Measurements from ENCODE around the gene DNAJC18. TPM values are rescaled to one million over a fixed set of nuclear protein-coding genes. Genes with fewer than 3 reads are reported as not detected.
A peak's percentile ranks its signal among the peaks of the same experiment; 100 is the strongest.

DNAJC18 gene
- total RNA-seq, 4 donors from 2014 or later, result 0.35 to 23.9 (median 3.4) TPM

DNA sequence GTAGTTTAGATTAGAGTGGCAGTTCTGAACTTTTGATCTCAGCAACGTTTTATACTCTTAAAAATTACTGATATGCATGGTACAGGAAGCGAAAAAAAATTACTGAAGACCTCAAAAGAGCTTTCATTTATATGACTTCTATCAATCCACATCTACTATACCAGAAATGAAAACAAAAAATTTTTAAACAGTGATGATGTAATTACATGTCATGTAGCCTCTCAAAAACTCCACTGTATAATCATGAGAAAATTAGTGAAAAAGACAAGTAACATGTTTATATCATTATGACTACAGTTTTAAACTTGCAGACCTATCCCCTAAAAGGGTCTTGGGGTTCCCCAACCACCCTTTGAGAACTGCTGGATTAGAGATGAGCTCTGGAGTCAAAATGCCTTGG, 9.3 kb downstream of the DNAJC18 start:
- H3K4me3 ChIP-seq, result no peak overlapping the region
- no peak for DNase-seq
- TF ChIP-seq, protein P1, sequence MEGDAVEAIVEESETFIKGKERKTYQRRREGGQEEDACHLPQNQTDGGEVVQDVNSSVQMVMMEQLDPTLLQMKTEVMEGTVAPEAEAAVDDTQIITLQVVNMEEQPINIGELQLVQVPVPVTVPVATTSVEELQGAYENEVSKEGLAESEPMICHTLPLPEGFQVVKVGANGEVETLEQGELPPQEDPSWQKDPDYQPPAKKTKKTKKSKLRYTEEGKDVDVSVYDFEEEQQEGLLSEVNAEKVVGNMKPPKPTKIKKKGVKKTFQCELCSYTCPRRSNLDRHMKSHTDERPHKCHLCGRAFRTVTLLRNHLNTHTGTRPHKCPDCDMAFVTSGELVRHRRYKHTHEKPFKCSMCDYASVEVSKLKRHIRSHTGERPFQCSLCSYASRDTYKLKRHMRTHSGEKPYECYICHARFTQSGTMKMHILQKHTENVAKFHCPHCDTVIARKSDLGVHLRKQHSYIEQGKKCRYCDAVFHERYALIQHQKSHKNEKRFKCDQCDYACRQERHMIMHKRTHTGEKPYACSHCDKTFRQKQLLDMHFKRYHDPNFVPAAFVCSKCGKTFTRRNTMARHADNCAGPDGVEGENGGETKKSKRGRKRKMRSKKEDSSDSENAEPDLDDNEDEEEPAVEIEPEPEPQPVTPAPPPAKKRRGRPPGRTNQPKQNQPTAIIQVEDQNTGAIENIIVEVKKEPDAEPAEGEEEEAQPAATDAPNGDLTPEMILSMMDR (IDR thresholded peaks at IDR 0.05), result no peak
- TF ChIP-seq POLR2A (IDR thresholded peaks at IDR 0.05), result no peak
- no peaks in the 10 kb centered on the region for H3K4me1 ChIP-seq
- H3K9me3 ChIP-seq, result no peaks in the 10 kb centered on the region
- H3K36me3 ChIP-seq, result peaks cover 0 to 21% (median 0%) of the 10 kb centered on the region in 3 donors
- H3K27me3 ChIP-seq, result no peaks in the 10 kb centered on the region
- no peak overlapping the region for H3K27ac ChIP-seq

DNA sequence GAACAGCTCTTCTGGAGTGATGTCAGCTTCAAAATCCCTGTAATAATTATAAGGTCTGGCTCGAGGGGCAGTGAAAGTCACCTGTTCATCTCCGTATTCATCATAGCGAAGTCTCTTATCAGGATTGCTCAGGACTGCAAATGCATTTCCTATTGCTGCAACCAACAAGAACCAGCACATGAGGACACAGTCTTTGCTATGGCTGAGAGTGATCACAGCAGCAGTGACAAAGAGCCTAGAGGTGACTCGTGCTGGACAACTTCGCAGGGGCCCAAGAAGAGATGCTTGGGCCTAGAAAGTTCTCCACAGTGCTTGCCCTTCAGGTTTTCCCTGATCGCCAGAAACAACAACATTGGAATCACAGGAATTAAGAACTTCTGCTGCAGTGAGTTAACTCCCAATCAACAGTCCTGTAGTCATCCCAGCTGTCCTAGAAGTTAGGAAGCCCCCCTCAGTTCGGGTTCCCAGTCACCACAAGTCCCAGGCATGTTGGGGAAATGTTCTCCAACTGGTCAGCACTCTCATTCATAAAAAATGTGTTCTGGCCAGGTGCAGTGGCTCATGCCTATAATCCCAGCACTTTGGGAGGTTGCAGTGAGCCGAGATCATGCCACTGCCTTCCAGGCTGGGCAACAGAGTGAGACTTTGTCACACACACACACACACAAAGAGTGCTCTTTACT, 13.0 kb downstream of the DNAJC18 start:
- peaks cover 0 to 22% (median 0%) of the 10 kb centered on the region in 3 donors for H3K36me3 ChIP-seq
- no peak overlapping the region for H3K27ac ChIP-seq
- TF ChIP-seq, protein P1 (IDR thresholded peaks at IDR 0.05), result no peak
- TF ChIP-seq POLR2A (IDR thresholded peaks at IDR 0.05), result no peak
- no peaks in the 10 kb centered on the region for H3K27me3 ChIP-seq
- no peak overlapping the region for H3K4me3 ChIP-seq
- H3K9me3 ChIP-seq, result no peaks in the 10 kb centered on the region
- no peaks in the 10 kb centered on the region for H3K4me1 ChIP-seq
- no peak for DNase-seq

- H3K27ac ChIP-seq, result no peak overlapping the region
- no peaks in the 10 kb centered on the region for H3K9me3 ChIP-seq
- TF ChIP-seq, protein P1 (IDR thresholded peaks at IDR 0.05), result no peak
- no peak for TF ChIP-seq POLR2A (IDR thresholded peaks at IDR 0.05)
- no peaks in the 10 kb centered on the region for H3K27me3 ChIP-seq
- no peak for DNase-seq
- no peaks in the 10 kb centered on the region for H3K4me1 ChIP-seq
- H3K36me3 ChIP-seq, result peaks cover 0 to 22% (median 0%) of the 10 kb centered on the region in 3 donors
- H3K4me3 ChIP-seq, result no peak overlapping the region
Measured at GRCh38 chr5:139425497-139425896, 13.8 kb downstream of the DNAJC18 start.

- Histone ChIP-seq H3K27me3 (no peaks in the 10 kb centered on the region), H3K36me3 (peaks cover 0 to 13% (median 0%) of the 10 kb centered on the region in 3 donors), H3K4me1 (peaks cover 0 to 5% (median 2%) of the 10 kb centered on the region in 4 donors), H3K27ac (no peak overlapping the region), H3K4me3 (no peak overlapping the region), H3K9me3 (no peaks in the 10 kb centered on the region)
- TF ChIP-seq, protein P1 (IDR thresholded peaks at IDR 0.05), result peak; percentile 53 to 97 (median 86)
- TF ChIP-seq POLR2A (IDR thresholded peaks at IDR 0.05), result no peak
- peak in 2 of 3 donors; percentile 37 to 70 for DNase-seq
Measured at GRCh38 chr5:139422307-139422893, 16.9 kb downstream of the DNAJC18 start.

- no peak overlapping the region for H3K4me3 ChIP-seq
- DNase-seq, result peak in 1 of 3 donors; percentile 46
- TF ChIP-seq, protein P1 (IDR thresholded peaks at IDR 0.05), result peak in 3 of 6 experiments; percentile 19 to 37 (median 32)
- no peak for TF ChIP-seq POLR2A (IDR thresholded peaks at IDR 0.05)
- H3K9me3 ChIP-seq, result no peaks in the 10 kb centered on the region
- peak overlapping the region in 2 of 4 donors; percentile 8 to 61 for H3K27ac ChIP-seq
- H3K27me3 ChIP-seq, result no peaks in the 10 kb centered on the region
- no peaks in the 10 kb centered on the region for H3K36me3 ChIP-seq
- peaks cover 0 to 27% (median 8%) of the 10 kb centered on the region in 4 donors for H3K4me1 ChIP-seq
Measured at GRCh38 chr5:139419226-139420192, 19.8 kb downstream of the DNAJC18 start.
